Measurements from ENCODE around the gene GDPGP1. TPM values are rescaled to one million over a fixed set of nuclear protein-coding genes. Genes with fewer than 3 reads are reported as not detected.

Gene GDPGP1
- total and polyA plus RNA-seq, 2 of the 4 experiments (the other 2 are of a cell fraction) = 2.3 to 4.1 TPM

DNA sequence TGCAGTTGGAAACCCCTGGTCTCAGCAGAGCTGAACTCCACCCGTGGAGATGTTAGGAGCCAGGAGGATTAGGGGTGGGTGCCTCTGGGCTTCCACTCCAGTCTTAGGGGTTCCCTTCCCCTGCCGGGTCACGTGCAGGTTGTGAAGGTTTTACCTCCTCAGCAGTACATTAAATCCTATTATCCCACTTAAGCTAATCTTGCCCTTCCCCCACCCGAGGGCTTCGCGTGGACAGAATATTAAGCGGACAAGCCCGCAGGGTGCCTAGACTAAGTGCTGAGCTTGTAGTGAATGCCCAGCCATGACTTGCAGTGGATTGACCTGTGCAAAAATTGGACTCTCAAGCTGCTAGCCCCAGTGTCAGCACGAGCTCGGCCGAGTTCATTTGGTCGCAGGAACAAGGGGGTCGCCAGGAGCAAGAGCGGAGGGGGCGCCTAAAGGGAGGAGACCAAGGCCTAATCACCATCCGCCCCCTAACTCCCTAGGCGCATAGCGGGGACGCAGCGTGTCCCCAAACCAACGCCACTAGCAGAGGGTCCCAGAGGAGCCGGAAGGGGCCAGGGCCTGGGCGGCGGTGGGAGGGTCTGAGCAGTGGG, 33.4 kb upstream of the GDPGP1 start:
- H2AK5ac ChIP-seq (ENCODE audit: low read depth, low read length) = peak overlapping the region; percentile 27
- no peaks in the 10 kb centered on the region for H3K9me3 ChIP-seq (ENCODE audit: control insufficient read depth, insufficient read depth, low read length)
- peak overlapping the region; percentile 93 for H2AFZ ChIP-seq (replicated peaks; ENCODE audit: low read length, poor library complexity)
- H4K91ac ChIP-seq (ENCODE audit: insufficient read depth, low read depth, low read length) = peak overlapping the region; percentile 30
- no TSS peak for BruUV-seq (replicated peaks)
- no peak; the same call in 1 of the 2 replicates for ATAC-seq (ENCODE audit: low read depth)
- H3K23ac ChIP-seq (ENCODE audit: low read depth, low read length) = 0 out of 2 replicates have a peak overlapping the region, but pooled peaks have one; percentile 30
- H2BK15ac ChIP-seq (ENCODE audit: low read depth, low read length) = no peak overlapping the region
- H2BK120ac ChIP-seq (ENCODE audit: low read depth, low read length) = no peak overlapping the region
- intact Hi-C loops (cut with micrococcal nuclease) = no loop called here
- ChIA-PET POLR2A (ENCODE audit: unreplicated experiment) (interaction anchor here (0.5 to 0.7 kb wide), 2 partner anchors 11 to 427 kb away, joined by 4 to 12 read pairs; no protein-coding TSS in a partner anchor), CTCF (interaction anchor here (2.1 kb wide), 1 partner anchor 21 kb away, joined by 6 read pairs; no protein-coding TSS in a partner anchor)
- peak overlapping the region; percentile 11; the same call in 1 of the 2 replicates for H3K27ac ChIP-seq (ENCODE audit: insufficient read depth, low read length)
- H3K56ac ChIP-seq (ENCODE audit: extremely low read depth, insufficient read depth, low read length) = no peak overlapping the region
- H4K5ac ChIP-seq (ENCODE audit: low read depth, low read length) = peak overlapping the region; percentile 48
- no peak for DNase-seq
- H3K79me1 ChIP-seq (ENCODE audit: low read depth in 1 of 2, low read length in 2 of 2) = peaks cover 27 to 28% of the 10 kb centered on the region in 2 experiments; a peak in 3 of 4 replicates
- H4K8ac ChIP-seq (ENCODE audit: low read depth in 2 of 2, low read length in 2 of 2) = peak overlapping the region; percentile 82 to 92
- H3K4me1 ChIP-seq (ENCODE audit: control insufficient read depth, insufficient read depth, low read length) = peaks cover 8% of the 10 kb centered on the region
- peaks cover 7% of the 10 kb centered on the region; the same call in 1 of the 2 replicates for H3K9me1 ChIP-seq (ENCODE audit: insufficient read depth, low read length)
- in situ Hi-C loops (cut with MboI; ENCODE audit: low sequenced_read_pairs) = no loop called here
- no peak overlapping the region for H2BK20ac ChIP-seq (ENCODE audit: low read depth, low read length)
- no peaks in the 10 kb centered on the region; the same call in 1 of the 2 replicates for H3K36me3 ChIP-seq (ENCODE audit: control insufficient read depth, insufficient read depth, low read length)
- H4K20me1 ChIP-seq (ENCODE audit: insufficient read depth, low read length) = no peaks in the 10 kb centered on the region; the same call in 1 of the 2 replicates
- no peaks in the 10 kb centered on the region for H3K27me3 ChIP-seq (ENCODE audit: control insufficient read depth, insufficient read depth, low read length)
- dilution Hi-C loops (cut with HindIII; ENCODE audit: low sequenced_read_pairs, unreplicated experiment) = no loop called here
- H3K9ac ChIP-seq (ENCODE audit: low read depth, low read length) = peak overlapping the region; percentile 58
- H3K4me3 ChIP-seq (ENCODE audit: insufficient read depth, low read depth, low read length) = peak overlapping the region; percentile 91
- H3K4ac ChIP-seq (ENCODE audit: low read depth, low read length) = peak overlapping the region; percentile 80
- peak overlapping the region; percentile 42 for H2BK5ac ChIP-seq (ENCODE audit: low read depth, low read length, poor library complexity, severe bottlenecking)
- H3K18ac ChIP-seq (ENCODE audit: low read depth, low read length) = peak overlapping the region; percentile 5; the same call in 1 of the 2 replicates
- H3K14ac ChIP-seq (replicated peaks; ENCODE audit: low read depth, low read length) = peak overlapping the region; percentile 62; the same call in 1 of the 2 replicates
- WGBS, 2 experiments (ENCODE audit: extremely low coverage in 2 of 2, insufficient read length in 1 of 2) = 33% methylated on average over 1 of the region's 24 CpGs; no CpG with 5 or more reads in 1 of the 2 experiments
- peak overlapping the region; percentile 66 for H3K4me2 ChIP-seq (ENCODE audit: low read depth, low read length)
- H2AK9ac ChIP-seq (replicated peaks; ENCODE audit: low read depth, low read length, poor library complexity) = peak overlapping the region; percentile 59
- no peak for TF ChIP-seq BHLHE40 (IDR thresholded peaks at IDR 0.05; ENCODE audit: low read depth, low read length)
- TF ChIP-seq, protein P1, sequence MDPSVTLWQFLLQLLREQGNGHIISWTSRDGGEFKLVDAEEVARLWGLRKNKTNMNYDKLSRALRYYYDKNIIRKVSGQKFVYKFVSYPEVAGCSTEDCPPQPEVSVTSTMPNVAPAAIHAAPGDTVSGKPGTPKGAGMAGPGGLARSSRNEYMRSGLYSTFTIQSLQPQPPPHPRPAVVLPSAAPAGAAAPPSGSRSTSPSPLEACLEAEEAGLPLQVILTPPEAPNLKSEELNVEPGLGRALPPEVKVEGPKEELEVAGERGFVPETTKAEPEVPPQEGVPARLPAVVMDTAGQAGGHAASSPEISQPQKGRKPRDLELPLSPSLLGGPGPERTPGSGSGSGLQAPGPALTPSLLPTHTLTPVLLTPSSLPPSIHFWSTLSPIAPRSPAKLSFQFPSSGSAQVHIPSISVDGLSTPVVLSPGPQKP (IDR thresholded peaks at IDR 0.05; ENCODE audit: borderline replicate concordance, low read depth, low read length) = no peak
- no peak for TF ChIP-seq MXI1 (IDR thresholded peaks at IDR 0.05; ENCODE audit: borderline replicate concordance, low read depth, low read length)
- no peak for TF ChIP-seq MAFK (IDR thresholded peaks at IDR 0.05; ENCODE audit: low read depth, low read length)
- TF ChIP-seq, protein P2, sequence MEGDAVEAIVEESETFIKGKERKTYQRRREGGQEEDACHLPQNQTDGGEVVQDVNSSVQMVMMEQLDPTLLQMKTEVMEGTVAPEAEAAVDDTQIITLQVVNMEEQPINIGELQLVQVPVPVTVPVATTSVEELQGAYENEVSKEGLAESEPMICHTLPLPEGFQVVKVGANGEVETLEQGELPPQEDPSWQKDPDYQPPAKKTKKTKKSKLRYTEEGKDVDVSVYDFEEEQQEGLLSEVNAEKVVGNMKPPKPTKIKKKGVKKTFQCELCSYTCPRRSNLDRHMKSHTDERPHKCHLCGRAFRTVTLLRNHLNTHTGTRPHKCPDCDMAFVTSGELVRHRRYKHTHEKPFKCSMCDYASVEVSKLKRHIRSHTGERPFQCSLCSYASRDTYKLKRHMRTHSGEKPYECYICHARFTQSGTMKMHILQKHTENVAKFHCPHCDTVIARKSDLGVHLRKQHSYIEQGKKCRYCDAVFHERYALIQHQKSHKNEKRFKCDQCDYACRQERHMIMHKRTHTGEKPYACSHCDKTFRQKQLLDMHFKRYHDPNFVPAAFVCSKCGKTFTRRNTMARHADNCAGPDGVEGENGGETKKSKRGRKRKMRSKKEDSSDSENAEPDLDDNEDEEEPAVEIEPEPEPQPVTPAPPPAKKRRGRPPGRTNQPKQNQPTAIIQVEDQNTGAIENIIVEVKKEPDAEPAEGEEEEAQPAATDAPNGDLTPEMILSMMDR (conservative IDR thresholded peaks at IDR 0.05; ENCODE audit: low read depth, low read length) = no peak
- TF ChIP-seq, protein P3, sequence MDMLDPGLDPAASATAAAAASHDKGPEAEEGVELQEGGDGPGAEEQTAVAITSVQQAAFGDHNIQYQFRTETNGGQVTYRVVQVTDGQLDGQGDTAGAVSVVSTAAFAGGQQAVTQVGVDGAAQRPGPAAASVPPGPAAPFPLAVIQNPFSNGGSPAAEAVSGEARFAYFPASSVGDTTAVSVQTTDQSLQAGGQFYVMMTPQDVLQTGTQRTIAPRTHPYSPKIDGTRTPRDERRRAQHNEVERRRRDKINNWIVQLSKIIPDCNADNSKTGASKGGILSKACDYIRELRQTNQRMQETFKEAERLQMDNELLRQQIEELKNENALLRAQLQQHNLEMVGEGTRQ (IDR thresholded peaks at IDR 0.05; ENCODE audit: low read depth, low read length) = no peak
- no peak for TF ChIP-seq RFX5 (IDR thresholded peaks at IDR 0.05; ENCODE audit: low read depth, low read length)
- TF ChIP-seq NFE2L2 (IDR thresholded peaks at IDR 0.05; ENCODE audit: low read depth, low read length) = no peak
- no peak for TF ChIP-seq SMC3 (IDR thresholded peaks at IDR 0.05; ENCODE audit: low read depth, low read length)
- TF ChIP-seq RCOR1 (IDR thresholded peaks at IDR 0.05; ENCODE audit: insufficient replicate concordance, low read length) = no peak
- TF ChIP-seq CEBPB (IDR thresholded peaks at IDR 0.05; ENCODE audit: low read depth, low read length) = no peak
- no peak for TF ChIP-seq RAD21 (IDR thresholded peaks at IDR 0.05; ENCODE audit: low read length)
- TF ChIP-seq POLR2A (IDR thresholded peaks at IDR 0.05; ENCODE audit: low read depth, low read length) = no peak
- no peak for TF ChIP-seq MAZ (IDR thresholded peaks at IDR 0.05; ENCODE audit: borderline replicate concordance, low read depth, low read length)
- no peak for TF ChIP-seq FOS (IDR thresholded peaks at IDR 0.05; ENCODE audit: low read depth, low read length)
